GM06990 (cell line): ENCODE results near the gene ZBTB24.

ENCODE experiments used
- DNase-seq: peaks from one replicate; pipeline ENCODE4 v3.0.0-alpha.2; 2011; ENCODE audit not compliant: insufficient read length; ENCODE audit errors: extremely low read depth
- H3K27me3 ChIP-seq: replicated peaks from 2 replicates; pipeline ENCODE4 v1.6.0; 2011; ENCODE audit warnings: low read length; ENCODE audit not compliant: control insufficient read depth, insufficient read depth
- H3K36me3 ChIP-seq: 2 replicates; pipeline ENCODE4 v1.5.1; 2011; ENCODE audit warnings: low read length; ENCODE audit not compliant: control insufficient read depth, insufficient read depth
- H3K4me3 ChIP-seq: replicated peaks from 2 replicates; pipeline ENCODE4 v1.5.1; 2011; ENCODE audit warnings: low read depth, mild to moderate bottlenecking, control low read depth, low read length
- TF ChIP-seq, protein P1 (sequence below): IDR thresholded peaks from 2 replicates; pipeline ENCODE4 v1.5.1; 2011; ENCODE audit warnings: low read length, control low read depth, mild to moderate bottlenecking, inconsistent platforms; ENCODE audit not compliant: insufficient read depth, poor library complexity, severe bottlenecking

The ZBTB24 gene

DNA sequence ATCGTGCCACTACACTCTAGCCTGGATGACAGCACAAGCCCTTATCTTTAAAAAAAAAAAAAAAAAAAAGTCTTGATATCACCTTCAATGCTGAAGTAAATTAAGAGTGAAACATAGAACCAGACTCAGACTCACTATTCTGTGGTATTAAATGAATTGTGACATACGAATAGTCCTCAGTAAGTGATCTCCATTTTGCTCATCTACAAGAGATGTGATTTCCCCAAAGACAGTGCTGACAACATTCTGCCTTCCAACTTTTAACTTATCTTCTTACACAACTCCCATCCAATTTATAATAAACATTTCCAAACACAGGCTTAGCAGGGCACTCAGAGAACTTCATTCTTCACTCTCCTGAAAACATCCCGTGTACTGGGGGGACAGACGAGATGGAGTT is 8.0 kb downstream of the ZBTB24 start:
- TF ChIP-seq, protein P1, sequence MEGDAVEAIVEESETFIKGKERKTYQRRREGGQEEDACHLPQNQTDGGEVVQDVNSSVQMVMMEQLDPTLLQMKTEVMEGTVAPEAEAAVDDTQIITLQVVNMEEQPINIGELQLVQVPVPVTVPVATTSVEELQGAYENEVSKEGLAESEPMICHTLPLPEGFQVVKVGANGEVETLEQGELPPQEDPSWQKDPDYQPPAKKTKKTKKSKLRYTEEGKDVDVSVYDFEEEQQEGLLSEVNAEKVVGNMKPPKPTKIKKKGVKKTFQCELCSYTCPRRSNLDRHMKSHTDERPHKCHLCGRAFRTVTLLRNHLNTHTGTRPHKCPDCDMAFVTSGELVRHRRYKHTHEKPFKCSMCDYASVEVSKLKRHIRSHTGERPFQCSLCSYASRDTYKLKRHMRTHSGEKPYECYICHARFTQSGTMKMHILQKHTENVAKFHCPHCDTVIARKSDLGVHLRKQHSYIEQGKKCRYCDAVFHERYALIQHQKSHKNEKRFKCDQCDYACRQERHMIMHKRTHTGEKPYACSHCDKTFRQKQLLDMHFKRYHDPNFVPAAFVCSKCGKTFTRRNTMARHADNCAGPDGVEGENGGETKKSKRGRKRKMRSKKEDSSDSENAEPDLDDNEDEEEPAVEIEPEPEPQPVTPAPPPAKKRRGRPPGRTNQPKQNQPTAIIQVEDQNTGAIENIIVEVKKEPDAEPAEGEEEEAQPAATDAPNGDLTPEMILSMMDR = no peak
- no peak overlapping the region for H3K4me3 ChIP-seq
- DNase-seq = no peak
- H3K36me3 ChIP-seq = peaks cover 13% of the 10 kb centered on the region
- H3K27me3 ChIP-seq = no peaks in the 10 kb centered on the region

DNA sequence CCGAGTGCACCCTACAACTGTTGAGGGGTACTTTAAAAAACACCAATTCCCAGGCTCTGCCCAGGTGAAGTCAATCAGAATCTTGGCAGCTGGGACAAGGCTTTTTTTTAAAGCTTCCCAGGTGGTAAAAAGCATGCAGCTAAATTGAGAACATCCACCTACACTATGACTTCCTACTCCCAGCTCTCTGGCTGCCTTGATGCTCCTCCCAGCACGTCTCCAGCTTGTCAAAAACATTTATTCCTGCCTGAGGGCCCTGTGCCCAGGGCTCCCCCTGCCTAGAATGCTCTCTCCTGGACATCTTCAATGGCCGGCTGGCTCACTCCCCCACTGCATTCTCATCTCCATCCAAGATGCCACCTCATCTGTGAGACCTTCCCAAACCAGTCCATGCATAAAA is 9.9 kb downstream of the ZBTB24 start:
- TF ChIP-seq, protein P1 = no peak
- DNase-seq = no peak
- H3K36me3 ChIP-seq = peaks cover 18% of the 10 kb centered on the region

DNA sequence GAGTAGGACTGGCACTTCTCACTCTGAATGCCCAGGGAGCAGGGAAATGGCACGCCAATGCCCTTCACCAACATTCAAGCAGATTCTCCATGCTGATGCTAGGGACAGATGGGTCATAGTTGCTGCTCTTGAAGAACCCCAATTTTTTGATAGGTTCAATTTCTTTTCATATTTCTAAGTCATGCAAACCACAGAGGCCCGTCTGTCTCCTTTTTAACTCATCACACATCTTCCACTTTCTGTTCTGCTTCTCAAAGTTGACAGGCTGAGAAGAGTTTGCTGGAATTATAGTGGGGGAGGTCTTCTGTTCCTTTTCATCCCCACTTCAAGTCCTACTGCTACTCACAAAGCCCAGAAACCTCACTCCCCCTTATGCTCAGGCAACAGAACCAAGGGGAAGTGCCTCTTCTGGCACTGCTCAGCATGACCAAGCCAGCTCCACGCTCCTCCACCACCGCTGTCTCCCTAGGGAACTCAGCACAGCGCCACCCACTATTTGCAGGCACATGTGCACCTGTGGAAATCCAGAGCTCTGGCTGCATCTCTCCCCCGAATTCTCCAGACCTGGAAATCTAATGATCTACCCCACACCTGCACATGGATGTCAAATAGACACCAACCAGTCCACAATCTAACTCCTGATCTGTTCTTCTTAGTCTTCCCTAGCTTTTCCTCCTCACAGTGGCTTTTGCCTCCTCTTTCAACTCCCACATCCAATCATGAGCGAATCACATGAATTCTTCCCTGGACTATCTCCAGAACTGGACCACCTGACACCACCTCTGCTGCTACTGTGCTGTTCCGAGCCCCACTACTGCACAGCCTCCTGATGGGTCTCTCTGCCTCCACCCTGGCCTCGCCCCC is 10.7 kb downstream of the ZBTB24 start:
- Histone ChIP-seq H3K36me3 (peaks cover 19% of the 10 kb centered on the region), H3K4me3 (no peak overlapping the region), H3K27me3 (no peaks in the 10 kb centered on the region)
- TF ChIP-seq, protein P1 = peak; percentile 45
- DNase-seq = no peak

More for the DNA sequence above, 9.9 kb downstream of the ZBTB24 start:
- Histone ChIP-seq H3K4me3 (no peak overlapping the region), H3K27me3 (no peaks in the 10 kb centered on the region)

DNA sequence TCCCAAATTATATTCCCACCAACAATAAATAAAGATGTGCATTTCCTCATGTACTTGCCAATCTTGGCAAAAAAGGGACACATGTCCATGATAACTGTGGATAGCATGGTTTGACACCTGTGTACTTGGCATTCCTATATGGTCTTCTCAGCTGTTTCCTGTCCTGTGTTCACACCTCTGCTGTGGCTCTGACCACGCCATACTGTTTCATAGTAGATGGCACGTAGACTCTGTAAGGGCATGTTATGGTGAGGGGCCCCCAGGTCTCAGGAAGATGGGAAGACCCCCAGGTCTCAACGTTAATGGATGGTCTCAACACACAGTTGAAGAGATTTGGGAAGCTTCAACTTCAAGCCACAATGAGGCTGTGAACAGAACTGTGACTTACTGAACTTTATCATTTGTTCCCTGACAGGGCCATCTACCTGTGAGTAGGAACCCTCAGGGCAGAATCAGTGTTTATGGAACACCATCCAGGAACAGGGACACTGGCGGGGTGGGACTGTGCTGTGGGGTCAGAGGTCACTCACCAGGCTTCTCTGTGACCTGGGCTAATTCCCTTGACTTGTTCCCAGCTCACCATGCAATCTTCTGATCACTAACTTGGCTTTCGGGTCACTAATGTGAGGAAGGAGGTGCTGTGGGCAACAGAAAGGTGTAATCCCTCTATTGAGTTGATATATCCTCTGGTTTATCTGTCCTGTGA is 11.8 kb downstream of the ZBTB24 start:
- Histone ChIP-seq H3K27me3 (no peaks in the 10 kb centered on the region), H3K4me3 (no peak overlapping the region), H3K36me3 (peaks cover 20% of the 10 kb centered on the region)
- TF ChIP-seq, protein P1 = no peak
- no peak for DNase-seq

DNA sequence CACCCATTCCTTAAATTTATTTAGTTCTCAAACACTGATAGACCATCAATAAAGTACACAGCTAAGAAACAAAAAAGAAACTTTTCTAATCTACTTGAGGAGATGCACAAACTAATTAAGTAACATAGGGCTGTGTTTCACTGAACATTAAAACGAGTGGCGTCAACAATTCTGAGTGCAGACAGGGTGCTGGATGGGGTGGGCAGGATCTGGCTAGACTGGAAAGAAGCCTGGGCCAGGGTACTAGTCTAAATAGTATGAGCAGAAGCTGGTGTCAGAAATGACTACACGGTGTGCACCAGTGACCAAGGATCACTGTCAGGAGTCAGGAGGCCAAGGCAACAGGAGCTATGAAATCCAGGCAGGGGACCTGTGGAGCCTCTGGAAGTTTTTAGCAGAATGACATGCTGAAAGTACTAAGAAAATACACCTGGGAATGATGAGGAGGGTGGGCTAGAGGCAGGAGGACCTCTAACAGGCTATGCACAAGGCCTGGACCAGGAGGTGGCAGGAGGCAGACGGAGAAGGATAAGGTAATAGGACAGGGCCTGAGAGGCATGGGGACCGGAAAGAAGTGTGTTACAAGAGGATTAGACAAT is 13.3 kb downstream of the ZBTB24 start:
- H3K36me3 ChIP-seq = peaks cover 23% of the 10 kb centered on the region
- TF ChIP-seq, protein P1 = no peak

More for the DNA sequence above, 13.3 kb downstream of the ZBTB24 start:
- no peak for DNase-seq
- Histone ChIP-seq H3K4me3 (no peak overlapping the region), H3K27me3 (no peaks in the 10 kb centered on the region)
